H9 (cell line): ENCODE results near the gene PDE1C. TPM values are rescaled to one million over a fixed set of nuclear protein-coding genes. Genes with fewer than 3 reads are reported as not detected.

Experiments
- DNase-seq: peaks from one replicate; pipeline ENCODE4 v3.0.0-alpha.2; 2017
- H2AFZ ChIP-seq: one replicate; pipeline ENCODE4 v1.6.1; 2013; ENCODE audit warnings: mild to moderate bottlenecking, low read length, control low read depth, moderate library complexity
- H2AK5ac ChIP-seq: 2 replicates; pipeline ENCODE4 v1.6.1; 2013; ENCODE audit warnings: low read length, control low read depth, mixed read lengths; ENCODE audit not compliant: insufficient read length
- H2BK120ac ChIP-seq: one replicate; pipeline ENCODE4 v1.6.1; 2013; ENCODE audit warnings: low read depth, mild to moderate bottlenecking, low read length, control low read depth, inconsistent platforms; ENCODE audit not compliant: poor library complexity, severe bottlenecking
- H2BK12ac ChIP-seq: 2 replicates; pipeline ENCODE4 v1.6.1; 2013; ENCODE audit warnings: low read length, control low read depth, mixed read lengths, low read depth; ENCODE audit not compliant: insufficient read length
- H2BK15ac ChIP-seq: 2 replicates; pipeline ENCODE4 v1.6.1; 2013; ENCODE audit warnings: low read depth, low read length, control low read depth
- H2BK20ac ChIP-seq: one replicate; pipeline ENCODE4 v1.6.1; 2013; ENCODE audit warnings: low read depth, mild to moderate bottlenecking, low read length, control low read depth, inconsistent platforms; ENCODE audit not compliant: poor library complexity, severe bottlenecking
- H2BK5ac ChIP-seq: 2 replicates; pipeline ENCODE4 v1.6.1; 2013; ENCODE audit warnings: low read length, control low read depth, mixed read lengths; ENCODE audit not compliant: insufficient read length
- H3K14ac ChIP-seq: 2 replicates; pipeline ENCODE4 v1.6.1; 2013; ENCODE audit warnings: low read length, control low read depth; ENCODE audit not compliant: insufficient read depth
- H3K18ac ChIP-seq: 2 replicates; pipeline ENCODE4 v1.6.1; 2013; ENCODE audit warnings: low read depth, mild to moderate bottlenecking, mixed read lengths, low read length, control low read depth; ENCODE audit not compliant: insufficient read length
- H3K23ac ChIP-seq: 2 replicates; pipeline ENCODE4 v1.6.1; 2013; ENCODE audit warnings: low read length, control low read depth, mixed read lengths, low read depth; ENCODE audit not compliant: insufficient read length
- H3K23me2 ChIP-seq: 2 replicates; pipeline ENCODE4 v1.6.1; 2013; ENCODE audit warnings: low read depth, mild to moderate bottlenecking, mixed read lengths, low read length, control low read depth; ENCODE audit not compliant: insufficient read length, poor library complexity, severe bottlenecking
- H3K27ac ChIP-seq: 2 replicates; pipeline ENCODE4 v1.5.1; 2013; ENCODE audit warnings: low read length, control low read depth, mixed read lengths, low read depth; ENCODE audit not compliant: insufficient read length
- H3K27me3 ChIP-seq: 2 replicates; pipeline ENCODE4 v1.6.1; 2013; ENCODE audit warnings: low read length, control low read depth, inconsistent platforms; ENCODE audit not compliant: insufficient read depth
- H3K4ac ChIP-seq: 2 replicates; pipeline ENCODE4 v1.6.1; 2013; ENCODE audit warnings: low read depth, mild to moderate bottlenecking, control low read depth, inconsistent platforms, low read length, moderate library complexity
- H3K4me1 ChIP-seq: 2 replicates; pipeline ENCODE4 v1.6.1; 2013; ENCODE audit warnings: low read length, control low read depth, inconsistent platforms; ENCODE audit not compliant: insufficient read depth
- H3K4me2 ChIP-seq: 2 replicates; pipeline ENCODE4 v1.6.1; 2013; ENCODE audit warnings: low read length, control low read depth, mixed read lengths; ENCODE audit not compliant: insufficient read length, insufficient read depth
- H3K56ac ChIP-seq: 2 replicates; pipeline ENCODE4 v1.6.1; 2013; ENCODE audit warnings: low read depth, mild to moderate bottlenecking, mixed read lengths, low read length, control low read depth; ENCODE audit not compliant: insufficient read length
- H3K79me1 ChIP-seq: 2 replicates; pipeline ENCODE4 v1.6.1; 2013; ENCODE audit warnings: low read depth, mild to moderate bottlenecking, moderate library complexity, low read length, control low read depth, inconsistent platforms; ENCODE audit not compliant: insufficient read depth, poor library complexity, severe bottlenecking
- H3K79me2 ChIP-seq: 2 replicates; pipeline ENCODE4 v1.6.1; 2013; ENCODE audit warnings: low read length, control low read depth, inconsistent platforms; ENCODE audit not compliant: insufficient read depth
- H3K9ac ChIP-seq: 2 replicates; pipeline ENCODE4 v1.6.1; 2013; ENCODE audit warnings: low read length, control low read depth, mixed read lengths; ENCODE audit not compliant: insufficient read length; ENCODE audit errors: extremely low read depth
- H3K9me3 ChIP-seq: one replicate; pipeline ENCODE4 v1.6.1; 2013; ENCODE audit warnings: low read depth, low read length, inconsistent platforms; ENCODE audit not compliant: control insufficient read depth
- H3T11ph ChIP-seq: one replicate; pipeline ENCODE4 v1.6.1; 2013; ENCODE audit warnings: mild to moderate bottlenecking, low read length, control low read depth, inconsistent platforms
- H4K20me1 ChIP-seq: one replicate; pipeline ENCODE4 v1.6.1; 2013; ENCODE audit not compliant: control insufficient read depth, insufficient read length, insufficient read depth
- H4K5ac ChIP-seq: 2 replicates; pipeline ENCODE4 v1.6.1; 2013; ENCODE audit warnings: low read depth, mild to moderate bottlenecking, mixed read lengths, low read length, control low read depth; ENCODE audit not compliant: insufficient read length
- H4K8ac ChIP-seq: replicated peaks from 2 replicates; pipeline ENCODE4 v1.6.1; 2013; ENCODE audit warnings: low read length, control low read depth, mixed read lengths, low read depth; ENCODE audit not compliant: insufficient read length
- H4K91ac ChIP-seq: 2 replicates; pipeline ENCODE4 v1.6.1; 2013; ENCODE audit warnings: low read depth, mild to moderate bottlenecking, moderate library complexity, mixed read lengths, low read length, control low read depth; ENCODE audit not compliant: insufficient read length
- H3K27ac Mint-ChIP-seq, 3 experiments: 2 replicates in 2 of 3; 3 replicates in 1 of 3; pipeline ENCODE4 v1.8.0; 2020 to 2021; ENCODE audit warnings: mixed read lengths in 3 of 3, mild to moderate bottlenecking in 1 of 3, moderate library complexity in 1 of 3
- H3K27me3 Mint-ChIP-seq: 2 replicates; pipeline ENCODE4 v1.8.0; 2021; ENCODE audit warnings: low read depth, mild to moderate bottlenecking, moderate library complexity, mixed read lengths
- H3K36me3 Mint-ChIP-seq, 3 experiments: 2 replicates in 2 of 3; 3 replicates in 1 of 3; pipeline ENCODE4 v1.8.0; 2020 to 2021; ENCODE audit warnings: low read depth in 3 of 3, mixed read lengths in 3 of 3; ENCODE audit not compliant: insufficient read depth in 1 of 3
- H3K4me1 Mint-ChIP-seq, 2 experiments: 2 replicates each; pipeline ENCODE4 v1.8.0; 2020; ENCODE audit warnings: mixed read lengths in 2 of 2
- H3K4me3 Mint-ChIP-seq, 2 experiments: 2 replicates in 1 of 2; 3 replicates in 1 of 2; pipeline ENCODE4 v1.8.0; 2020 to 2021; ENCODE audit warnings: mild to moderate bottlenecking in 2 of 2, mixed read lengths in 2 of 2, moderate library complexity in 1 of 2
- H3K9me3 Mint-ChIP-seq, 2 experiments: 2 replicates in 1 of 2; 3 replicates in 1 of 2; pipeline ENCODE4 v1.8.0; 2020; ENCODE audit warnings: mild to moderate bottlenecking in 2 of 2, mixed read lengths in 2 of 2, moderate library complexity in 1 of 2
- WGBS: extraction: QIAGEN DNeasy Blood & Tissue Kit; methylation state at CpG from one replicate; pipeline ENCODE4 v1.1.7; 2013; ENCODE audit warnings: missing lambda C conversion rate, low lambda C conversion rate, mixed read lengths; ENCODE audit not compliant: insufficient read length; ENCODE audit errors: extremely low coverage; 5-methylcytosine and 5-hydroxymethylcytosine counted together
- total RNA-seq: library from RNA; stranded (reverse); gene quantifications from 2 replicates; pipeline ENCODE4 v1.2.1, GENCODE V29; 2021
- TF ChIP-seq, protein P1 (sequence below): fragments of 200-600 bp; sonication (generic); conservative IDR thresholded peaks from 3 replicates; pipeline ENCODE4 v1.8.0; 2021; ENCODE audit warnings: antibody characterized with exemption, mild to moderate bottlenecking

Gene PDE1C
- total RNA-seq, 1 experiment from 2014 or later = 0.17 TPM

DNA sequence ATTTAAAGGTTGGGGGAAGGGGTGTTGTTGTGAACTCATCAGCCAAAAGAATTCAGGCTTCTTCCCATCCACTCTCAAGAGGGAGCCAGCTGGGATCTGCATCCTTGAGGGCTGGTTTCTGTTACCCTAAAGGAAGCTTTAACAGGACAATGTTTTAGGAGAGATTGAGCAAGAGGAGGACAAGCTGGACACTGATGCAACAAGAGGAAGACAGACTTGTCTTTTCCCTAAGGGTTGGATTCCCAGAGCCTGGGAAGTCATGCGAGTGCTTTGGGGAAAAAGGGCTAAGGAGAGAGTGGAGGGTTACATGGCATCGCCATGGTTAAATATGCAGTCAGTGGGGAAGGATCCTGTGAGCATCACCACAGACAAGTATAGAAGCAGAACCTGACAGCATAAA lies 47.6 kb upstream of the PDE1C start:
- no peaks in the 10 kb centered on the region for H3K4me1 ChIP-seq
- H4K8ac ChIP-seq = no peak overlapping the region
- H3K79me2 ChIP-seq = no peaks in the 10 kb centered on the region
- Mint-ChIP-seq H3K9me3 (no peaks in the 10 kb centered on the region; a peak in 3 of 5 replicates), H3K4me3 (no peak overlapping the region), H3K36me3 (no peaks in the 10 kb centered on the region), H3K4me1 (peaks cover 15 to 21% of the 10 kb centered on the region in 2 experiments), H3K27me3 (peaks cover 28% of the 10 kb centered on the region), H3K27ac (no peak overlapping the region)
- no peak overlapping the region for H2AFZ ChIP-seq
- H3K14ac ChIP-seq = no peak overlapping the region
- no peak overlapping the region for H4K5ac ChIP-seq
- H4K20me1 ChIP-seq = no peaks in the 10 kb centered on the region
- no peak overlapping the region for H3K23ac ChIP-seq
- no peak overlapping the region for H3T11ph ChIP-seq
- H3K23me2 ChIP-seq = no peaks in the 10 kb centered on the region
- H2BK5ac ChIP-seq = no peak overlapping the region
- H3K79me1 ChIP-seq = no peaks in the 10 kb centered on the region
- no peak for DNase-seq
- H3K18ac ChIP-seq = no peak overlapping the region
- H3K56ac ChIP-seq = no peak overlapping the region
- H3K4ac ChIP-seq = no peak overlapping the region
- no peak overlapping the region for H2BK15ac ChIP-seq
- H3K27me3 ChIP-seq = no peaks in the 10 kb centered on the region
- H3K4me2 ChIP-seq = no peak overlapping the region
- no peaks in the 10 kb centered on the region for H3K9me3 ChIP-seq
- no peak overlapping the region for H3K27ac ChIP-seq
- no peak overlapping the region for H4K91ac ChIP-seq
- no peak overlapping the region for H2BK120ac ChIP-seq
- TF ChIP-seq, protein P1, sequence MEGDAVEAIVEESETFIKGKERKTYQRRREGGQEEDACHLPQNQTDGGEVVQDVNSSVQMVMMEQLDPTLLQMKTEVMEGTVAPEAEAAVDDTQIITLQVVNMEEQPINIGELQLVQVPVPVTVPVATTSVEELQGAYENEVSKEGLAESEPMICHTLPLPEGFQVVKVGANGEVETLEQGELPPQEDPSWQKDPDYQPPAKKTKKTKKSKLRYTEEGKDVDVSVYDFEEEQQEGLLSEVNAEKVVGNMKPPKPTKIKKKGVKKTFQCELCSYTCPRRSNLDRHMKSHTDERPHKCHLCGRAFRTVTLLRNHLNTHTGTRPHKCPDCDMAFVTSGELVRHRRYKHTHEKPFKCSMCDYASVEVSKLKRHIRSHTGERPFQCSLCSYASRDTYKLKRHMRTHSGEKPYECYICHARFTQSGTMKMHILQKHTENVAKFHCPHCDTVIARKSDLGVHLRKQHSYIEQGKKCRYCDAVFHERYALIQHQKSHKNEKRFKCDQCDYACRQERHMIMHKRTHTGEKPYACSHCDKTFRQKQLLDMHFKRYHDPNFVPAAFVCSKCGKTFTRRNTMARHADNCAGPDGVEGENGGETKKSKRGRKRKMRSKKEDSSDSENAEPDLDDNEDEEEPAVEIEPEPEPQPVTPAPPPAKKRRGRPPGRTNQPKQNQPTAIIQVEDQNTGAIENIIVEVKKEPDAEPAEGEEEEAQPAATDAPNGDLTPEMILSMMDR = no peak
- no CpG with 5 or more reads among the region's 2 CpGs for WGBS
- H2AK5ac ChIP-seq = no peak overlapping the region
- H2BK20ac ChIP-seq = no peak overlapping the region
- H2BK12ac ChIP-seq = no peak overlapping the region
- no peak overlapping the region for H3K9ac ChIP-seq
